HEK293T (cell line): Measurements from ENCODE around the gene SYNE1.

Source experiments
- CTCF ChIA-PET: fragments of 350-600 bp; formaldehyde crosslinking; extraction: SDS; loops from one replicate; lab custom pipeline; 2021; ENCODE audit warnings: antibody characterized with exemption, inconsistent platforms; lab: Yijun Ruan, JAX
- POLR2A ChIA-PET: fragments of 350-600 bp; formaldehyde crosslinking; extraction: SDS; loops from one replicate; lab custom pipeline; 2020; ENCODE audit warnings: antibody characterized with exemption, inconsistent platforms; lab: Yijun Ruan, JAX
- DNase-seq: peaks from one replicate; pipeline ENCODE4 v3.0.0; 2012; ENCODE audit warnings: mixed read lengths; ENCODE audit errors: extremely low spot score
- ARNT ChIP-seq: fragments of 450-650 bp; IDR thresholded peaks from 2 replicates; pipeline ENCODE4 v1.6.1; 2017; ENCODE audit warnings: mild to moderate bottlenecking
- BHLHE40 ChIP-seq: fragments of 450-650 bp; IDR thresholded peaks from 2 replicates; pipeline ENCODE4 v1.6.1; 2016; ENCODE audit warnings: mild to moderate bottlenecking, moderate library complexity, borderline replicate concordance
- CTBP1 ChIP-seq: fragments of 450-650 bp; IDR thresholded peaks from 2 replicates; pipeline ENCODE4 v1.6.1; 2016; ENCODE audit warnings: borderline replicate concordance
- ELF4 ChIP-seq: fragments of 450-650 bp; IDR thresholded peaks from 2 replicates; pipeline ENCODE4 v1.6.1; 2017; ENCODE audit warnings: antibody characterized with exemption
- FOXA1 ChIP-seq: fragments of 450-650 bp; IDR thresholded peaks from 2 replicates; pipeline ENCODE4 v1.6.1; 2016; ENCODE audit warnings: mild to moderate bottlenecking
- FOXK2 ChIP-seq: fragments of 450-650 bp; IDR thresholded peaks from 2 replicates; pipeline ENCODE4 v1.6.1; 2016; ENCODE audit warnings: mild to moderate bottlenecking
- FOXM1 ChIP-seq: fragments of 450-650 bp; IDR thresholded peaks from 2 replicates; pipeline ENCODE4 v1.6.1; 2017; ENCODE audit warnings: mild to moderate bottlenecking, borderline replicate concordance
- HDGF ChIP-seq: fragments of 450-650 bp; IDR thresholded peaks from 2 replicates; pipeline ENCODE4 v1.6.1; 2017; ENCODE audit warnings: antibody characterized with exemption, borderline replicate concordance
- L3MBTL2 ChIP-seq: fragments of 450-650 bp; conservative IDR thresholded peaks from 2 replicates; pipeline ENCODE4 v1.6.1; 2016; ENCODE audit warnings: mild to moderate bottlenecking
- LEF1 ChIP-seq: fragments of 450-650 bp; IDR thresholded peaks from 2 replicates; pipeline ENCODE4 v1.6.1; 2017; ENCODE audit warnings: mild to moderate bottlenecking, borderline replicate concordance
- NFRKB ChIP-seq: fragments of 450-650 bp; IDR thresholded peaks from 2 replicates; pipeline ENCODE4 v1.6.1; 2016; ENCODE audit warnings: mild to moderate bottlenecking, moderate library complexity
- PKNOX1 ChIP-seq: fragments of 450-650 bp; IDR thresholded peaks from 2 replicates; pipeline ENCODE4 v1.6.1; 2016
- SP1 ChIP-seq: fragments of 450-650 bp; IDR thresholded peaks from 2 replicates; pipeline ENCODE4 v1.6.1; 2017
- SUZ12 ChIP-seq: fragments of 450-650 bp; IDR thresholded peaks from 2 replicates; pipeline ENCODE4 v1.6.1; 2016; ENCODE audit warnings: mild to moderate bottlenecking
- TARDBP ChIP-seq: fragments of 450-650 bp; IDR thresholded peaks from 2 replicates; pipeline ENCODE4 v1.6.1; 2016
- ZNF384 ChIP-seq: fragments of 450-650 bp; IDR thresholded peaks from 2 replicates; pipeline ENCODE4 v1.6.1; 2016

Gene SYNE1

GRCh38 chr6:152122434-152122833, 514.7 kb downstream of the SYNE1 start:
- CTCF ChIA-PET, result interaction anchor here (0.5 kb wide), 1 partner anchor 12 kb away, joined by 3 read pairs; no protein-coding TSS in a partner anchor
- DNase-seq, result no peak
- POLR2A ChIA-PET, result no interaction called here
- TF ChIP-seq BHLHE40 (no peak), L3MBTL2 (no peak), SP1 (no peak), TARDBP (no peak), NFRKB (no peak), FOXA1 (no peak), FOXK2 (no peak), ARNT (no peak), ELF4 (no peak), HDGF (no peak), FOXM1 (no peak), PKNOX1 (no peak), ZNF384 (no peak), LEF1 (no peak), CTBP1 (no peak), SUZ12 (no peak)

- ChIA-PET POLR2A (no interaction called here), CTCF (interaction anchor here (0.5 kb wide), 1 partner anchor 13 kb away, joined by 3 read pairs; no protein-coding TSS in a partner anchor)
- TF ChIP-seq ARNT, result no peak
- no peak for TF ChIP-seq LEF1
- no peak for TF ChIP-seq SP1
- TF ChIP-seq HDGF, result no peak
- no peak for TF ChIP-seq SUZ12
- TF ChIP-seq PKNOX1, result no peak
- TF ChIP-seq FOXA1, result no peak
- no peak for TF ChIP-seq L3MBTL2
- TF ChIP-seq FOXM1, result no peak
- no peak for TF ChIP-seq ZNF384
- no peak for TF ChIP-seq BHLHE40
- no peak for TF ChIP-seq TARDBP
- no peak for DNase-seq
Observed at GRCh38 chr6:152121910-152122309, 515.3 kb downstream of the SYNE1 start.

- POLR2A ChIA-PET, result no interaction called here
- CTCF ChIA-PET, result interaction anchor here (1.1 kb wide), 1 partner anchor 355 kb away, joined by 3 read pairs; no protein-coding TSS in a partner anchor
- TF ChIP-seq NFRKB (no peak), ZNF384 (no peak), ARNT (no peak)
- no peak for DNase-seq
Observed at GRCh38 chr6:152119831-152120230, 517.3 kb downstream of the SYNE1 start.

DNA sequence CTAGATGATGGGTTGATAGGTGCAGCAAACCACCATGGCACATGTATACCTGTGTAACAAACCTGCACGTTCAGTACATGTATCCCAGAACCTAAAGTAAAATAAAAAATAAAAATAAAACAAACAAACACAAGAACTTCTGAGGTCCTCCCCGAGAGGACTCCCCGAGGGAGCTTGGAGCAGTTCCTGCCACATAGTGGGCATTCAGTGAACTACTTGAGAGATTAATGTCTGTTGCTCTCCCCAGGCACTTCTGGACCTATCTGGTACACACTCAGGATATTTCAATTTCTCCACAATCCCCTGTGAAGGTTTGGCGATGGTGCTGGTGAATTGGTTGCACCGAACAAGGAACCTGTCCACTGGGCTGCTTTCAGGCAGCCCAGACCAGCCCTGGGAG, 518.5 kb downstream of the SYNE1 start:
- TF ChIP-seq ELF4 (no peak), FOXA1 (no peak), BHLHE40 (no peak), FOXK2 (no peak), ARNT (no peak), HDGF (no peak), LEF1 (no peak), ZNF384 (no peak), SUZ12 (no peak), FOXM1 (no peak), PKNOX1 (no peak), SP1 (no peak), NFRKB (no peak), TARDBP (no peak)
- POLR2A ChIA-PET, result no interaction called here
- CTCF ChIA-PET, result no interaction called here
- no peak for DNase-seq

DNA sequence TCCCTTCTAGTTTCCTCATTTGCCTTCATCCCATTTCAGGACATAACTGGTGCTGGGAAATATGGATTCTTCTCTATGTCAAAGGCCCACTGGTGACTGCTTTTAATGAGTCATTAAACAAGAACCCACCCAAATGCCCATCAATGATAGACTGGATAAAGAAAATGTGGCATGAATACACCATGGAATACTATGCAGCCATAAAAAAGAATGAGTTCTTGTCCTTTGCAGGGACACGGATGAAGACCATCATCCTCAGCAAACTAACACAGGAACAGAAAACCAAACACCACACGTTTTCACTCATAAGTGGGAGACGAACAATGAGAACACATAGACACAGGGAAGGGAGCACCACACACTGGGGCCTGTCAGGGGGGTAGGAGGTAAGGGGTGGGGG, 518.9 kb downstream of the SYNE1 start:
- ChIA-PET CTCF (no interaction called here), POLR2A (no interaction called here)
- TF ChIP-seq LEF1 (no peak), L3MBTL2 (no peak)
- DNase-seq, result no peak

DNA sequence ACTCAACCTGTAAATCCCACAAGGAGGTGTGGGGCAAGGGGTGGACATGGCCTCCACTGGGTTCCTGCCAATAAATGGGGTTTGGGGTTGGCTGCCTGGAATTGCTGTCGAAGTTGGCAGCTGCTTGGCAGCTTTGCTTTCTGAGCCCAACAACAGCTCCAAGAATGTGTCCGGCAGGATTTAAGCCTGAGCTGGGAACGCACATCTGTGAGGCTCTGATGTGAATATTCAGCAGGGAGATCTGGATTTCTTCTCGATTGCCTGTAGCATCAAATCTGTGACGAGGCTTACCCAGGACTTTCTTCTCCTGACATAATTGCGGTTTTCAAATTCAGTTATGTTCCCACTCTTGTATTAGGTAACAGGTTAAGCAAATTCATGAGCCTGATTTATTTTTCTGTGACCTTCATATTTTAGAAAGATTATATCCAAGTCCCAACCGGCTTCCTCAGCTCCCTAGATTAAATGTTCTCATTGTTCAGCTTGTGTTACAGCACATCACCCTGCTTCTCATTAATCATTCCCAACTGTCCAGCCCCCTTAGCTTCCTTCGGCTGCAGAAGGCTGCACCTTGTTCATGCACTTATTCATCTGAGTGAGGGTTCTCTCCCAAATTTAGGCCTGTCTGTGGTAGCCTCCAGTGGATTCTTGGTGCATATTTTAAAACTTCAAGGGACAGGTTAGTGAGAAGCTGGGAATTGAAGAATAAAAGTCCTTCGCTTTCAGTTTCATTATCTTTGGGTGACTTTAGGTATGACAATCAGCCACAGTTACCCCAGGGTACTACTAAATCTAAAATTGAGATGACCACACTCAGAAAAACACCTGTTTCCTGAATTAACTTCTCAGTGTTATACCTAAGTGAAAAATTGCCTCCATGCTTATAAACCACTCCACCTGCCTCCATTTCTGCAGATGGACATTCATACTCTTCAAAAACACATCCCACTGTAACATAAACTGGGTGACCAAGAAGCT, 519.7 kb downstream of the SYNE1 start:
- DNase-seq, result no peak
- TF ChIP-seq SUZ12 (no peak), BHLHE40 (no peak), SP1 (no peak), FOXK2 (no peak), L3MBTL2 (no peak), FOXM1 (no peak), NFRKB (no peak), ELF4 (no peak), CTBP1 (no peak), PKNOX1 (no peak), ARNT (no peak), HDGF (no peak), ZNF384 (no peak), FOXA1 (no peak), LEF1 (no peak), TARDBP (no peak)
- ChIA-PET POLR2A (no interaction called here), CTCF (no interaction called here)
